Endothelial cell of umbilical vein (primary cell): Measurements from ENCODE around the gene GJB4. TPM values are rescaled to one million over a fixed set of nuclear protein-coding genes. Genes with fewer than 3 reads are reported as not detected.
"Not testable (repeated sequence)": the region's sequence is repeated elsewhere in the genome, so short reads cannot be mapped to it uniquely, and the experiment has no call there.

Experiments used
- BruUV-seq: library from RNA; stranded (reverse); fragments of 400-500 nt; replicated peaks from 2 replicates; lab custom pipeline; 2021; lab: Mats Ljungman, UMichigan
- CTCF ChIA-PET: fragments of 300-600, 350-600 bp; sonication (Branson Sonifier 250); formaldehyde crosslinking; loops from one replicate; lab custom pipeline; 2021; ENCODE audit warnings: antibody characterized with exemption, inconsistent platforms; lab: Charles Lee
- POLR2A ChIA-PET: fragments of 300-600, 350-600 bp; sonication (Branson Sonifier 250); formaldehyde crosslinking; loops from one replicate; lab custom pipeline; 2021; ENCODE audit warnings: antibody characterized with exemption, inconsistent platforms; lab: Charles Lee
- DNase-seq: peaks from one replicate; pipeline ENCODE4 v3.0.0-alpha.2; 2011; ENCODE audit warnings: low read depth, low spot score
- FAIRE-seq: peaks from 2 replicates; lab custom pipeline; 2011; peaks lifted over from hg19 to GRCh38; lab: Jason Lieb, UNC
- H2AFZ ChIP-seq: 2 replicates; pipeline ENCODE4 v1.6.0; 2012; ENCODE audit warnings: low read depth, low read length, control low read depth, inconsistent platforms
- H3K27ac ChIP-seq: 2 replicates; pipeline ENCODE4 v1.5.1; 2011; ENCODE audit warnings: low read depth, mild to moderate bottlenecking, control low read depth, low read length, moderate library complexity; ENCODE audit not compliant: insufficient read depth
- H3K27me3 ChIP-seq, 2 experiments: 2 replicates each; pipeline versions ENCODE4 v1.6.0 to v1.6.1; 2011; ENCODE audit warnings: low read length in 2 of 2, mixed read lengths in 1 of 2; ENCODE audit not compliant: control insufficient read depth in 2 of 2, insufficient read depth in 2 of 2
- H3K36me3 ChIP-seq, 2 experiments: 2 replicates in 1 of 2; 3 replicates in 1 of 2; pipeline ENCODE4 v1.5.1; 2011; ENCODE audit warnings: low read length in 2 of 2, mild to moderate bottlenecking in 1 of 2, moderate library complexity in 1 of 2; ENCODE audit not compliant: control insufficient read depth in 2 of 2, insufficient read depth in 2 of 2; ENCODE audit errors: extremely low read depth in 1 of 2
- H3K4me1 ChIP-seq: 3 replicates; pipeline ENCODE4 v1.5.1; 2011; ENCODE audit warnings: mild to moderate bottlenecking, low read length; ENCODE audit not compliant: control insufficient read depth, insufficient read depth; ENCODE audit errors: extremely low read depth
- H3K4me2 ChIP-seq: 2 replicates; pipeline ENCODE4 v1.6.1; 2011; ENCODE audit warnings: low read length, control low read depth, mixed read lengths; ENCODE audit not compliant: insufficient read depth
- H3K4me3 ChIP-seq, 3 experiments: fragments of 200-600 bp in 1 of 3; sonication (generic), shearing (Covaris generic) in 1 of 3; replicated peaks in 1 of 3; 2 replicates each; pipeline ENCODE4 v1.5.1; 2011 to 2016; ENCODE audit warnings: control low read depth in 3 of 3, low read length in 3 of 3, mild to moderate bottlenecking in 2 of 3, inconsistent platforms in 1 of 3, low read depth in 1 of 3, moderate library complexity in 1 of 3; ENCODE audit not compliant: insufficient read depth in 1 of 3
- H3K79me2 ChIP-seq: 2 replicates; pipeline ENCODE4 v1.6.0; 2012; ENCODE audit warnings: low read length, inconsistent platforms; ENCODE audit not compliant: control insufficient read depth, insufficient read depth
- H3K9ac ChIP-seq: replicated peaks from 2 replicates; pipeline ENCODE3; 2011; ENCODE audit warnings: low read length, control low read depth; ENCODE audit not compliant: insufficient read depth; ENCODE audit errors: extremely low read depth
- H3K9me1 ChIP-seq: replicated peaks from 3 replicates; pipeline ENCODE4 v1.6.0; 2011; ENCODE audit warnings: mild to moderate bottlenecking, low read length; ENCODE audit not compliant: control insufficient read depth, insufficient read depth; ENCODE audit errors: extremely low read depth
- H3K9me3 ChIP-seq: replicated peaks from 2 replicates; pipeline ENCODE4 v1.5.1; 2012; ENCODE audit warnings: low read length, inconsistent platforms; ENCODE audit not compliant: control insufficient read depth, insufficient read depth
- H4K20me1 ChIP-seq: replicated peaks from 2 replicates; pipeline ENCODE3; 2011; ENCODE audit warnings: mild to moderate bottlenecking, low read length; ENCODE audit not compliant: control insufficient read depth, insufficient read depth; ENCODE audit errors: extremely low read depth
- dilution Hi-C: fragments of 300-500 bp; cut with MboI; formaldehyde crosslinking; loops from one replicate; pipeline ENCODE4 v1.15.0; 2019; ENCODE audit warnings: low sequenced_read_pairs; ENCODE audit not compliant: extremely low pct_ligation_motif_present
- intact Hi-C: fragments of 100-400 bp; cut with micrococcal nuclease; formaldehyde crosslinking; loops from one replicate; pipeline ENCODE4 v1.10.0; 2022
- polyA plus RNA-seq, 4 experiments: library from polyadenylated mRNA; depleted of rRNA in 3 of 4; stranded (reverse) in 3 of 4; unstranded in 1 of 4; fragments of >200 nt; gene quantifications; 2 replicates each; pipeline versions ENCODE4 v1.2.1 to v1.2.3, GENCODE V29; 2011 to 2012; ENCODE audit warnings: missing spikeins in 1 of 4
- total RNA-seq: library from RNA; stranded (reverse); gene quantifications from 2 replicates; pipeline ENCODE4 v1.2.3, GENCODE V29; 2021

The GJB4 gene
- total and polyA plus RNA-seq, 2 donors (not counting 3 experiments of a cell fraction or from before 2014, with no cell fraction given) = not detected

- H3K9ac ChIP-seq, H3K36me3 ChIP-seq, dilution Hi-C loops, POLR2A ChIA-PET, H3K4me3 ChIP-seq, H3K4me2 ChIP-seq, H3K9me1 ChIP-seq, FAIRE-seq, H4K20me1 ChIP-seq, H3K9me3 ChIP-seq, H3K27me3 ChIP-seq, H3K4me1 ChIP-seq, H3K79me2 ChIP-seq, H3K27ac ChIP-seq, CTCF ChIA-PET, BruUV-seq, DNase-seq, H2AFZ ChIP-seq, intact Hi-C loops: not testable (repeated sequence)
These were observed 51.2 kb downstream of the GJB4 start for GRCh38 chr1:34810781-34811180.

Other genes starting within 250 kb of the GJB4 start
- gene GJB5, start 4.7 kb upstream of the GJB4 start, total RNA-seq = not detected in 2 replicates
- gene GJB5, start 4.7 kb upstream of the GJB4 start, polyA plus RNA-seq = not detected in 2 replicates
- gene GJB3, start 21.5 kb downstream of the GJB4 start, total RNA-seq = not detected in 2 replicates
- 0.05 TPM in 1 of 2 replicates, not detected in the other for gene GJB3, start 21.5 kb downstream of the GJB4 start, polyA plus RNA-seq
- 22.1 TPM in 2 replicates for gene GJA4, start 33.3 kb downstream of the GJB4 start, total RNA-seq
- gene GJA4, start 33.3 kb downstream of the GJB4 start, polyA plus RNA-seq = 175 and 265 TPM in 2 replicates
- gene SMIM12, start 100.0 kb downstream of the GJB4 start, total RNA-seq = 54.7 and 66.2 TPM in 2 replicates
- 85.9 TPM in 2 replicates for gene SMIM12, start 100.0 kb downstream of the GJB4 start, polyA plus RNA-seq
- gene DLGAP3, start 169.9 kb downstream of the GJB4 start, total RNA-seq = 0.12 and 0.20 TPM in 2 replicates
- gene DLGAP3, start 169.9 kb downstream of the GJB4 start, polyA plus RNA-seq = 0.03 and 0.04 TPM in 2 replicates
- 18.7 and 19.1 TPM in 2 replicates for gene TMEM35B, start 225.6 kb downstream of the GJB4 start, total RNA-seq
- 40.5 and 46.2 TPM in 2 replicates for gene TMEM35B, start 225.6 kb downstream of the GJB4 start, polyA plus RNA-seq